ENCODE results near the gene LRRC36. TPM values are rescaled to one million over a fixed set of nuclear protein-coding genes. Genes with fewer than 3 reads are reported as not detected.

The LRRC36 gene
- total and polyA plus RNA-seq, 2 of the 13 experiments (the other 11 are each of a cell fraction or from before 2014, with no cell fraction given) = 0.12 to 0.15 TPM

- no peak for TF ChIP-seq SKIL (CRISPR knock-in tag; IDR thresholded peaks at IDR 0.05; ENCODE audit: borderline replicate concordance)
- TF ChIP-seq ZNF746 (CRISPR knock-in tag; IDR thresholded peaks at IDR 0.05) = no peak; the same call in 1 of the 2 replicates
- no peak for TF ChIP-seq PHF5A (CRISPR knock-in tag; IDR thresholded peaks at IDR 0.05; ENCODE audit: low read depth, unreplicated experiment)
- TF ChIP-seq ZNF761 (CRISPR knock-in tag; conservative IDR thresholded peaks at IDR 0.05) = no peak
- no peak for TF ChIP-seq YEATS4 (CRISPR knock-in tag; IDR thresholded peaks at IDR 0.05; ENCODE audit: borderline replicate concordance)
- peak; percentile 49; the same call in 1 of the 2 replicates for TF ChIP-seq HDAC2 (CRISPR knock-in tag; IDR thresholded peaks at IDR 0.05)
- peak; percentile 76 for TF ChIP-seq FOXP4 (CRISPR knock-in tag; IDR thresholded peaks at IDR 0.05)
- no peak; the same call in 1 of the 2 replicates for TF ChIP-seq ZFY (CRISPR knock-in tag; IDR thresholded peaks at IDR 0.05)
- TF ChIP-seq ZNF605 (CRISPR knock-in tag; IDR thresholded peaks at IDR 0.05) = no peak
- no peak for TF ChIP-seq NFE2 (CRISPR knock-in tag; IDR thresholded peaks at IDR 0.05)
- TF ChIP-seq ZNF253 (CRISPR knock-in tag; IDR thresholded peaks at IDR 0.05; ENCODE audit: borderline replicate concordance) = no peak
- no peak for TF ChIP-seq ZNF432 (CRISPR knock-in tag; IDR thresholded peaks at IDR 0.05; ENCODE audit: borderline replicate concordance)
- no peak for TF ChIP-seq FOXO4 (CRISPR knock-in tag; conservative IDR thresholded peaks at IDR 0.05)
- no peak for TF ChIP-seq ZUFSP (CRISPR knock-in tag; IDR thresholded peaks at IDR 0.05; ENCODE audit: borderline replicate concordance)
- TF ChIP-seq ATF7-NPFF (CRISPR knock-in tag; IDR thresholded peaks at IDR 0.05; ENCODE audit: low read depth) = no peak; the same call in 1 of the 2 replicates
- TF ChIP-seq SOX5 (CRISPR knock-in tag; IDR thresholded peaks at IDR 0.05; ENCODE audit: borderline replicate concordance) = no peak; the same call in 1 of the 2 replicates
- peak; percentile 73; the same call in 1 of the 2 replicates for TF ChIP-seq ZNF580 (CRISPR knock-in tag; IDR thresholded peaks at IDR 0.05; ENCODE audit: borderline replicate concordance, low read depth)
- TF ChIP-seq BCL3 (CRISPR knock-in tag; IDR thresholded peaks at IDR 0.05) = peak; percentile 66; the same call in 1 of the 2 replicates
- 0 out of 4 replicates have a peak, but pooled peaks of 1 of the 2 experiments have one; percentile 6 for TF ChIP-seq EP300 (IDR thresholded peaks at IDR 0.05; ENCODE audit: low read depth in 2 of 2, low read length in 2 of 2)
- no peak for TF ChIP-seq EP300 (CRISPR knock-in tag; IDR thresholded peaks at IDR 0.05; ENCODE audit: borderline replicate concordance)
Observed at GRCh38 chr16:67429053-67429798, 102.6 kb downstream of the LRRC36 start (continued).
